GM20431 (cell line): Measurements from ENCODE around the gene DEFB110.

Source experiments
- in situ Hi-C: fragments of 300-500 bp; cut with MseI, MboI; formaldehyde crosslinking; loops from one replicate; pipeline ENCODE4 v1.15.0; 2020; ENCODE audit warnings: low sequenced_read_pairs; ENCODE audit not compliant: unreplicated experiment

Gene DEFB110

DNA sequence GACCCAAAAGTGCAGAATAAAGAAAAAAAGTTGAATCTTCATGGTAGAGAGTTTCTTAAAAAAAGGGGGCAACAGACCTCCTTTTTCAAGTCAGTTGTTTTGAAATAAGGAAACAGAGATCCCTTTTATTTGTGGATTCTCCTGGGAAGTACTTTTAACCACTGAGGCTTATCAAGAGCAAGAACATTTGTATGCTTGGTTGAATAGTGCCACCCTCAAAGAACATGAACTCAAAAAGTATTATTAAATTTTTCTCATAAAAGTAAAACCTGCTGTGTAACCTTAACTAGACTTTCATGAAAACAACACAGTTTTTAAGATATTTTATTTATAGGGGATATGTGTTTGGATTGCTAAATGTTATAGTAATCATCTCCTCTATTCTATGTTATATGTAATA is at the start of gene DEFB110:
Gene DEFB110, minus strand, starts transcription at position 101 of the 400 bp plus-strand sequence. Its CDS starts 59 bp downstream, at position 42.
- in situ Hi-C loops = no loop called here

DNA sequence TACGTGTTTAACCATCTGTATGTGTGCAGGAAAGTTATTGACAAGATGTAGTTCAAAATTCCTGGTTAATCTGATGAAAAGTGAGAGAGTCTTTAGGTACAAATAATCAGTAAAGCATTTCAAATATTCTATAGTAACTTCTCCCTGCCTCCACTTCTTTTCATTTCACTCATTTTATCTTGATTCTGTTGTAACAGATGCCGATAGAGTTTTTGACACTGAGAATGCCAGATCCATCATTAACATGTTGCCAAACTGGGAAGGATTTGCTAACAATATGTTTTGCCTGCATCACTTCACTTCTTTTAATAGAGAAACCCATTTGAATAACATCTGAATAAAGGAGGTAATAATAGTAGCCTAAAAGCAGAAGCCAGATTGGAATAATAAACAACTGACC is 48.3 kb upstream of the DEFB110 start:
- in situ Hi-C loops = no loop called here

DNA sequence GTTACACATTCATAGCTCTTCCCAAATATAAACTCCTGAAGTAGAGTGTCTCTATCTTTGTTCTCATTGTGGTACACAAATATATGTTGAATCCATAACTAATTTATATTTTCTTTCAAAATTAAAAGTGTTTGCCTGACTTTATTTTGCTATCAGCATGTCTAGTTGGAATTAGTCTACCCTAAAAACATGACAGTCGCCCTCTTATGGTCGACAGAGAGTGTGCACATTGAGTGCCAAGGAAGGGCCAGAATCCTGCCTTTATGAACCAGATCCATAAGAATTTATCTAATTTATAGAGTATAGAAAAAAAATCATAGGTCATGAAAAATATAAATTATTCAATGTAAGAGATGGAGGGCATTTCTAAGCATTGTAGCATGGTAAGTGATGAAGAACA is 40.3 kb upstream of the DEFB110 start:
- in situ Hi-C loops = no loop called here

DNA sequence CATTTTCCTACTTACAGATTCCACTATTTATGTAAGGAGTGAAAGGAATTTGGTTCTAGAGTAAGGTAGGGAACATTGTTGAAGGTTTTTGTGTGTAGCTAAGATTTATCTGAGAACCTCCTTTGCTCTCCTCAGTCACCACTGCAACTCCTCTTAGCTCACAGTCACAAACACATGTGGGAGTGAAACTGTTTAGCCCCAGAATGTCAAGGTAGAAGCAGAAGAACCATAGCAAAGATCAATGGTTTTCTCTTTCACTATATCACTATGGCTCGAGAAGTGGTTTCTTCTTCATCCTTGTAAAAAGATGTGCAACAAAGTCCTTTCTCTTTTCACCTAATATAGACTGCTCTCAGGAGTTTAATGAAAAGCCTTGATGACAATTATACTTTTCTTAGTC is 34.4 kb upstream of the DEFB110 start:
- in situ Hi-C loops = no loop called here

DNA sequence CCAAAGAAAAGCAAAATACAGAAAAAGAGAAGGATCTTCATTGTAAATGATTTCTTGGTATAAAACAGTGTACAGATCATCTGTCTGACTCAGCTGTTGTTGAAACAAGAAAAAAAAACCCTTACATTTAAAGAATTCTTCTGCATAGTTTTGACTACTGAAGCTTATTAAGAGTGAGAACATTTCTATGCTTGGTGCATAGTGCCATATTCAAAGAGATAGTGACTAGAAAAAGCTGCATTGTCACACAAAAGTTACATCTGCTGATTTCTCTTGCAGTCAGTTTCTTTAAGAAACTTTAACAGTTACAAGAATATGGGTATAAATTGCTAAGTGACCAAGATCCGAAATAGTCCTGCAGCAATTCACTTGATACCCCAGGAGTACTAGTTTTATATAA is 28.0 kb upstream of the DEFB110 start, which contains the start of gene DEFB112:
Gene DEFB112, minus strand, starts transcription at position 101 of the 400 bp plus-strand sequence. Its CDS starts 60 bp downstream, at position 41.
- in situ Hi-C loops = no loop called here

DNA sequence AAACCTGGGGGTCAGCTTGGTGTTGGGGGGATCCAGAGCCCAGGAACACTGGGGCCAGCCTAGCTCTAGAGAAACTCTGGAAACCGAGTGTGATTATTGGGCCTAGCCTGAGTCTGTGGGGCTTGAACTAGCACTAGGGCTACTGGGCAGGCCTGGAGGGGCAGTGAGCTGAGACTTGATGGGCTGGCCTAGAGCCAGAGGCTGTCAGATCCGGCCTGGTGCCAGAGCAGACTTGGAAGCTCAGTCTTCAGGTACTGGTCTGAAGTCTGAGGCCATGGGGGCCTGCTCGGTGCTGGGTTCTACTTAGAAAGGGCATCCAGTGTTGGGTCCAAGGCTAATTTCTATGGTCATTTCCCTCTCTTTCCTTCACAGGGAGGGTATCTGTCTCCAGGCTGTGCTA is 25.2 kb upstream of the DEFB110 start:
- in situ Hi-C loops = no loop called here

DNA sequence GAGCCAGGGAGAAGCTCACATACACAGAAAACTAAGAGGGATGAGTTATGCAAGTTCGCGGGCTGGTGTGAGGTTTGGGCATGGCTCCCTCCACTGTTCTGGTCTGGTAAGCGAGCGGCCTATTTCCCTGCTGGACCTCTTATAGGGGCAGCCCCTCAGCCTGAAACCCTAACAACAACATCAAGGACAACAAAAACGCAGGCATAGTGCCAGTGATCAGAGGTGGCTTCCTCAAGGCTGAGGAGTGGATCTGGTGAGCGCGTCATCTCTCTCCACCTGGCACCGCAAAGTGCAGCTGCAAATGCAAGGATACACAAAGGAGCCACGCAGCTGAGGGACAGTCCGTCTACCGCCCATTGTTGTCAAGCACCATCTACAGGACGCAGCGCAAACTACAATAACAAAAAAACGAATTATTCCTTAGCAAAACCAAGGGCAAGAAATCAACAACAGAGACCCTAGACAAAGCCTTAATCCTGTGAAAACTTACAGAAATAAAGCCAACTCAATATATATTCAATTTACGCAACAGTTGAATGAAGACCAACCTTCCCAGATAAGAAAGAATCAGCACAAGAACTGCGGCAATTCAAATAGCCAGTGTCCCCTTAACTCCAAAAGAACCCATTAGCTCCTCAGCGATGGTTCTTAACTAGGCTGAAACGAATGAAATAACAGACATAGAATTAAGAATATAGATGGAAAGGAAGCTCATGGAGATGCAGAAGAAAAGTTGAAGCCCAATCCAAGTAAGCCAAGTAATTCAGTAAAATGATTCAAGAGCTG is 9.2 kb upstream of the DEFB110 start:
- in situ Hi-C loops = no loop called here

DNA sequence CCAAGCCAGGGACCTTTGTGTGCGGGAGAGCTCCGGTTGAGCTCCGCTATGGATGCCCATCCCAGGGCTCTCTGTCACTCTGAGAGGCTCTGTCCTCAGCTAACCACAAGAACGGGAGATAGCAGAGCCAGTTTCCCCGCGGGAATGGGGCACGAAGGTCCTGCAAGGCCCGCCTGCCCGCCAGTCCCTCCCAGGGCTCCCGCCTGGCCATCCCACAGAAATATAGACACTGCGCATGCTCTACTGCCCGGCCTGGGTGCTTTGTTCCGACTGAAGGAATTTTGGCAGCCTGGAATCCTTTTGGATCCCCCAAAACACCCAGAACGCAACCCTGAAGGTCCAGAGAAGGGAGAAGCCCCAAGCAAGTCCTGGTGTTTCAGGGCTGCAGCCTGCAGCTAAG is 8.6 kb upstream of the DEFB110 start:
- in situ Hi-C loops = no loop called here

DNA sequence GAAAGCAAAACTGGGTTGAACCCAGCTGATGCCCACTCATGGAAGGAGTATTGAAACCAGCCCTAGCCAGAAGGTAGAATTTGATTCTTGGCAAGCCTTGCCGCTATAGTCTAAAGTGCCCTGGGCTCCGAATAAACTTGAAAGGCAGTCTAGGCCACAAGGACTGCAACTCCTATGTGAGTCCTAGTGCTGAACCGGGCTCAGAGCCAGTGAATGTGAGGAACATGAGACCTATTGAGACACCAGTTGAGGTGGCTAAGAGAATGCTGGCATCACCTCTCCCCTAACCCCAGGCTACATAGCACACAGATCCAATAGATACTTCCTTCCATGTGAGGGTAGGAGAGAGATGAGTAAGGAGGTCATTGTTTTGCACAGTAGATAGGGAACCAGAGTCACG is 3.5 kb upstream of the DEFB110 start:
- in situ Hi-C loops = no loop called here

DNA sequence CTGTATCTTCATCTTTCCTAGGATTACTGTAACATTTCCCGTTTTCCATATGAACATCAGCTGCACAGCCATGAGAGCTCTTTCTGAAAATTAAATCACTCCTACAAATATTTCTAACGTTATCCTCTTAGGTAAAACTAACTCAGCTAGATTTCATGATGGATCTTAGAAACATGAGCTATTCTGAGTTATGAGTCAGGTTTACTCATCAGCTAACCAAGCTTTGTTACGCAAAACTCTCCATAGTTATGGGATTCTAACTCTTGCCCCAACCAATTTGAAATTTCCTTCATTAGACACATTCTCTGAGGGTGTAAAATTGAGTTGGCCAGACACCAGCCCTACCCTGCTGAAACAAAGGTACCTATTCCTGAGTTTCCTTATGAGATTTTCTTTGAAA is 14.0 kb downstream of the DEFB110 start:
- in situ Hi-C loops = no loop called here

DNA sequence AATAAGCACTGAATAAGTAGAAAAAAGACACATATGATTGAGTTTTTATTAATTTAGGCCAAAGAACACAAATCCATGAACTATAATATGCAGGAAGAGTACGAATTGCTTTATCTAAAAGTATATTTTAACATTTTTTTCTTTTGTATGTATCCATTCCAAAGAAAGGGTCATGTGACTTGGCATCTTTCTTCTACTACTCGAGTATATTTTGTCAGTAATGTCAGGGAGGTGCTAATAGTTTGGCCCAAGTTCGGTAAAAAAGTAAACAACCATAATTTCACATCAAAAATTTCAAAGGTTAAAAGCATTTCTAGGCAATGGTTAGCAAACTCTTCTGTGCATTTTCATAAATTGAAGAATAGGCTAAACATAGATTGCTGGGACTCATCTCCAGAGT is 18.7 kb downstream of the DEFB110 start:
- in situ Hi-C loops = no loop called here

DNA sequence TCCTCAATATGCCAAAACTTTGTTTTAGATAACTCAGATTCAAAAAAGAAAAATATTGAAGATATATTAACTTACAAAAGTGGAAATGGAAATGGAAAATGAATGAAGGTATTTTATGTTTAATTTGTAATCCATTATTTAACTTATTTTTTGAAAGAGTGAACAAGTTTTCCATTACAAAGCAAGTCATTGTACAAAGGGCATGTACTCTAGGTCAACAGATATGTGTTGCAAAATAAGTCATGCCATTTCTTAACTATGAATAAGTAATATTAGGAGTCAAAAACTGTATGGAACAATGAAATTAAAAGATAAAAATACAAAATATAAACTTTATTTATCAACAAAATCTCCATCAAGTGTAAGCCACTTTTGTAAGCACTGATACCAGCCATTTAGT is 26.5 kb downstream of the DEFB110 start:
- in situ Hi-C loops = no loop called here

DNA sequence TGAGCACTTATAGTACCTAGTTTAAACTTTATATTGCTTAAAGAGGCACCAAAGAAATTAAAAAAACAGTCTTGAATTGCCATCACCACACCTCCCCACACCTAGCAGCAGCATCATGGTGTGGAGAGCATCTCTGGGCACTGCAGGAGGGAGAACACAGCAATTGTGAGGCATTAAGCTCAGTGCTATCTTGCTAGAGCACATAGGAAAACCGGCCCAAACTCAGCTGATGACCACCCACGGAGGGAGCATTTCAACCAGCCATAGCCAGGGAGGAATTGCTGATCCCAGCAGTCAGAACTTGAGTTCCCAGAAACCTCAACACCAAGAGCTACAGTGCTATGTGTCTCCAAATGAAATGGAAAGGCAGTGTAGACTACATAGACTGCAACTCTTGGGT is 32.9 kb downstream of the DEFB110 start:
- in situ Hi-C loops = no loop called here

DNA sequence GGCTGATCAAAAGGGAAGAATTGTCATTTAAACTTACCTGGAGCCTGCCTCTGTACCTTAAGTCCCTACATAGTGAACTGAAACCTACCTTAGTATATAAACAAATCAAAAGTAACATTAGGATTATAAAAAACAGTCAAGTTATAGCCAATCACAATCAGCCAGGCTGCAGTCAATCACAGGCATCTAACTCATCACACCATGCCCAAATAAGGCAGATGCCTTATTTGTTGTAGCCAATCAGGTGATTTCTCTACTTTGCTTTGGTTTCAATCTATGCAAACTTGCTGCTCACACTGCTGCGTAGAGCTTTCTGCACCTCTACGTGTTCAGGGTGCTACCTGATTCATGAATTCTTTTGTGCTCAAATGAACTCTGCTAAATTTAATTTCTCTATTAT is 34.0 kb downstream of the DEFB110 start:
- in situ Hi-C loops = no loop called here

DNA sequence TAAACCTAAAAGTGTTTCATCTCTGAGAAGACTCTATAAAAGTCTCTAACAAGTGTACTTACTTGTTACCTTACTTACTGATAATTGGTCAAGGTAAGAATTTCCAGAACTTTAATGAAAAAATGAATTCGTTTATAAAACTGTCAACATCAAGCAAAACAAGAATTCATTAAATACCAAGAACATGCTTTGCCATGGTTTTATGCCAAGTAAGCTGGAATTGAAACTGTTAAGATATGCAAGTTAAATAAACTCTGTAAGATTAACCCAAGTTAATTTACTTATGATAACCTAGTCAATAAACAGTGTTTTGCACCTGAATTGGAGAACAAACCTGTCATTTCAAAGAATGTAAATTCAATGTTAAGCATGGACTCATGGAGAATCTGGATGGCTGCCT is 35.2 kb downstream of the DEFB110 start:
- in situ Hi-C loops = no loop called here

DNA sequence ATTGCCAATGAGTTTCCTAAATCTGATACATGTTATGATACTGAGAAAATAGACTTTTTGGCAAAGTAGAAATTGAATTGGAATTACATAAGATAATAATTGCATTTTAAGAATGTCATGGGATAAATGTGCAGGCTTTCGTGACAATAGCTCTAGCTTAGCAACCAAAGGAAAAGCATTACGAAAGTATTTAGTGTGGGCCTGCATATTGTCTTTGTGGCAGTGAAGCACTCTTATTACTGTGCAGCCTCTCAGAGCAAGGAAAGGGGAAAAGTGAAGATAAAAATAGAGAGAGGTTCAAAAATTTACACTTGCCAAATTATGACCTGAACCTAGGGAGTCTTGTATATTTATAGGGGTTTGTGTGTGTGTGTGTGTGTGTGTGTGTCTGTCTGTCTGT is 39.7 kb downstream of the DEFB110 start:
- in situ Hi-C loops = no loop called here

DNA sequence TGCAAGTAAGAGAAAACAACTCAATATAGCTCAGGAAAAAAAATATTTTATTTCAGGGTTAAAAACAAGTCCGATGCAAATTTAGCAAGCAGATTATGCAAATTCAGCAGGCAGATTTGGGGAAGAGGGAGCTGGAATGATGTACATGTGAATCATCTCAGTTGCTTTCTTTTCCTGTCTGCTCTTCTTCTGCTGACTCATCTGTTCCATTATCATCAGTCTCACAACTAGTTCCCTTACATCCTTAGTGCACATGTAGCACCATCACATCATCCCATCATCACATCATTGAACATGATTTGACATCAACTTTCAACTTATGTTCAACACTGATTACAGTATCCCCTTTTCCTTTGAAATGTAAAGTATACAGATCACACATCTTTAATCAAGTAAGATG is 40.9 kb downstream of the DEFB110 start:
- in situ Hi-C loops = no loop called here

DNA sequence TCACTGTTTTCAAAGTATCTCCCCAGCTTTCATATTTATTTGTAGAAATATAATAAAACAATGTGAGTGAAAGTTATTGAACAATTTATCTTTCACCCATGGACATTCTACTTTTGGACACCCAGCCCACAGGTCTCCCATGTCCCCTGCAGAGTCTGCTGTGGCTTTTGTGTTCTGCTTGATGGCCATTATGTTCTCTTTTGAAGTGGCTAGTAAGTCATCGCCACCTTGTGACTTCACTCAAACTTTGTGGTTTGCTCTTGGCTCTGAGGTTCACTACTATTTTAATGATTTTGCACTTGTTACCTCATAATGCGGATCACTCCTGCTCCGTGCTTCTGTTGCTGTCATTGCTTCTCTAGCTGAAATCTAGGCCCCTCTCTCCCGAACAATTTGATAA is 42.2 kb downstream of the DEFB110 start:
- in situ Hi-C loops = no loop called here

DNA sequence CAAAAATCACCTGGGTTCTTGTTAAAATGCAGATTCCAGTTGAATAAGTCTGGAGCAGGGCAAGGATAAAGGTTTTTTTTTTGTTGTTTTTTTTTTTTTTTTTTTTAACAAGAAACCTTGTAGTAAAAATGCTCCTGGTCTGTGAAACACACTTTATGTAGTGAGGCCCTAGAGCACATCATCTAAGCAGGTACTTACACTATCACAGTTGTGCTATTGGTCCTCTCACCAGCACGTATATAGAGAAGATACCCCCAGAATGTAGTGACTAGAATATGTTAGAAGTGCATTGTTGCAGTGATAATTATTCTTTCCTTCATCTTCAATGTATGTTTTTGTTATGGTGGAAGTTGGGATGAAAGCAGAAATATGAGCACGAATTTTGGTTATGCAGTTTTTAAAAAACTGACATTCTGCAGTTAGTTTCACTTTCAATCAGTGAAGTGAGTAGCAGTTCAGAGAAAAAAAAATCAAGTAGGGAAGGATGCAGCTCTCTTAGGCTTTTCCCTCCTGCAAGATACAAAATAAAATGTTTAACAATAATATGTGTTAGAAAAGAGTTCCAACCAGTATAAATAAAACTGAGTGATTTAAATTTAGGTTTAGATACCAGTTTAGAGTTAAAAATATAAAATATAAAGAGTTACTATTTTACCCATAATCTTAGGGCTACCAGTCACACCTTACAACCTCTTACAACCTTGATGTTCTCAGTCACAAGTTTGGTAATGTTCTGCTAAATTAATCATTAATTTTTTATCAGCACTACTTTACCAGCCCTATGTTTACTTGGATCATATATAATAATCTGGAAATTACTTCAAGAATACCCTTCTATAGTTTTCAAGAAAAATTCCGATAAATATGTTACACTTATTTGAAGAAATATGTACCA is 43.2 kb downstream of the DEFB110 start:
- in situ Hi-C loops = no loop called here

DNA sequence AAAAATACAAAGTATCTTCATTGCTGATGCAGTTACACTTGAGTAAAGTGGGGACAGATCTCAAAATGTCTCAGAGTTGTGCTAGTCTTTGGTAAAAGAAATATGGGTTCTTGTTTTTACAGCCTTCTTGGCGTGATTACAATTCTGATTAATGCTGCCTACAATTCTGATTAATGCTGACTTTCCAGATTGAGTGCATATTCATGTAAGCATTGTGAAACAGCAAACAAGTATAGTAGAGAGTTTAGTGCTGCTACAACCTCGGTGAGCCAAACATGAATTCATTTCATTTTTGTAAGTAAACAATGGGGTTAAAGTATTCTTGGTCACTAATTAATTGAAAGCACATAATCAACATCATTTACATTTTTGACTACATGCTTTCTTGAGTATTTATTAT is 52.2 kb downstream of the DEFB110 start, which contains the start of gene DEFB113:
Gene DEFB113, minus strand, starts transcription at position 21 of the 400 bp plus-strand sequence. Its CDS starts 0 bp downstream, at position 21.
- in situ Hi-C loops = no loop called here
